Urothelium cell line (cell line): ENCODE results near the gene CLDN17.

Source experiments
- DNase-seq: peaks from one replicate; pipeline ENCODE4 v3.0.0; 2011; ENCODE audit warnings: low spot score, mixed read lengths
- FAIRE-seq: peaks from 2 replicates; lab custom pipeline; 2011; peaks lifted over from hg19 to GRCh38; lab: Jason Lieb, UNC

The CLDN17 gene

GRCh38 chr21:30126576-30126975, 40.0 kb downstream of the CLDN17 start:
- no peak for FAIRE-seq
- no peak for DNase-seq

- DNase-seq, result no peak
- no peak for FAIRE-seq
Observed at GRCh38 chr21:30117631-30118030, 49.0 kb downstream of the CLDN17 start.

GRCh38 chr21:30116479-30116878, 50.1 kb downstream of the CLDN17 start:
- DNase-seq (no peak), FAIRE-seq (no peak)
